ENCODE data around the gene TNS3.
"Not testable (repeated sequence)": the region's sequence is repeated elsewhere in the genome, so short reads cannot be mapped to it uniquely, and the experiment has no call there.

The TNS3 gene

DNA sequence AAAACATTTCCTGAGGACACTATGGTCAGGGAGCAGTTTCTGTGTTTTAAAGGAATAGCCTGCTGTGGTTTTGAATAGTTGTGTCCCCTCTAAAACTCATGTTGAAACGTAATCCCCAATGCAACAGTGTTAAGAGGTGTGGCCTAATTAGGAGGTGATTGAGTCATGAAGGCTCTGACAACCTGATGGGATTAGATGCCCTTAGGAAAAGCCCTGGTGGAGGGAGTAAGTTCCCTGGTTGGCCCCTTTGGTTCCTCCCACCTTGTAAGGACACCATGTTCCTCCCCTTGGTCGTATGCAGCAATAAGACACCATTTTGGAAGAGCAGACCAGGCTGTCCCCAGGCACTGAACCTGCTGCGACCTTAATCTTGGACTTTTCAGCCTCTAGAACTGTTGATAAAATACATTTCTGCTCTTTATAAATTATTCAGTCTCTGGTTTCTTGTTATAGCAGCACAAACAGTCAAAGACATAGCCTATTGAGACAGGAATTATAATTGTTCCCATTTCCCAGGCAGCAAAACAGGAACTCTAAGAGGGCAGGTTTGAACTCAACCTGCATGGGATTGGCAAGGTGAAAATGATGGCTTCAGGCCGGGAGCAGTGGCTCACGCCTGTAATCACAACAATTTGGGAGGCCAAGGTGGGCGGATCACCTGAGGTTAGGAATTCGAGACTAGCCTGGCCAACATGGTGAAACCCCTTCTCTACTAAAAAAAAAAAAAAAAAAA is 20.5 kb upstream of the TNS3 start:
- DNase-seq, result no peak

DNA sequence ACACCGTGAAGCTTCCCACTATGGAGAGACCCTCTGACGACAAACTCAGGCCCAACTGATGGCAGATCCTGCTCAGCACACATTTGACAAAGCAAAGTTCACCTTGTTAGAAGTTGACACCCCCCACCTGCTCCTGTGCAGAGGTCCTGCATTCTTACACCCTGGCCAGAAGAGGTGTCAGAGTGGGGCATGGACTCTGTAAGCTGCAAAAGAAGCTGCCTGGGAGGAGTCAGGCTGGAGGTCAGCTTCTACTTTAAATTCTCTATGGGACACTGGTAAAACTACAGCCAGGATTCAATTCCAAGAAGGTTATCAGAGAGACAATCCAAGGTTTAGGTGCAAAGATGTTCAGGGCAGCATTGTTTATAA is 20.0 kb upstream of the TNS3 start:
- no peak for DNase-seq

DNA sequence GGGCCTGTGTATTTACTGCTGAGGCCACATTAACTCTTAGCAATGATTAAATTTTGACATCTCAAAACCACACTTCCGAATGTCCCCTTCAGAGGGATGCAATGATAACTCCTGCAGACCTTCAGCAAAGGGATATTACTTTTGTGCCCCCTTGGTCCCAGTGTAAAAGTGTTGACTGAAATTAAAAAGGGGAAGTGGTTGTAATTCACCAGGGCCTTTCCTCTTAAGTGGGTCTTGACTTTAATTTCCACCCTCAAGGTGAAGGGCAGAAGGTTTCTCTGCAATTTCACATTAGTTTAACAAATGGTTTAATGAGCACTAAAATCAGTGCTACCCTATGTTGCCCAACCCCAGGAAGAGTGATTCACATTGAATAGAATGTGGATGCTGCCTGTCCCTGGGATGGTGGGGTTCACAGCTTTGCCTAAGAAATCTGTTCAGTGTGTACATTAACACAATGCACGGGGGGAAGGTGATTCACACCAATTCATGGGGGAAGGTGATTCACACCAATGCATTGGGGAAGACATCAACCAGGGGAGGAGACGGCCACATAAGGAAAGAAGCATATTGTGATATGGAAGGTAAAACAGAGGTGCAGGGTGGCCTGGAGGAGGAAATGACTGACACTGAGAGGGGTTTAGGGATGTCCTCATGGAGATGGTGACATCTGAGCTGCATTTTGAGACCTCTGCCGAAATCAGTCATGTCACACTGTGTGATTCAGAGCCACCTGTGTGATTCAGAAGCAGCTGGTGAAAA is 19.4 kb upstream of the TNS3 start:
- no peak for DNase-seq

DNA sequence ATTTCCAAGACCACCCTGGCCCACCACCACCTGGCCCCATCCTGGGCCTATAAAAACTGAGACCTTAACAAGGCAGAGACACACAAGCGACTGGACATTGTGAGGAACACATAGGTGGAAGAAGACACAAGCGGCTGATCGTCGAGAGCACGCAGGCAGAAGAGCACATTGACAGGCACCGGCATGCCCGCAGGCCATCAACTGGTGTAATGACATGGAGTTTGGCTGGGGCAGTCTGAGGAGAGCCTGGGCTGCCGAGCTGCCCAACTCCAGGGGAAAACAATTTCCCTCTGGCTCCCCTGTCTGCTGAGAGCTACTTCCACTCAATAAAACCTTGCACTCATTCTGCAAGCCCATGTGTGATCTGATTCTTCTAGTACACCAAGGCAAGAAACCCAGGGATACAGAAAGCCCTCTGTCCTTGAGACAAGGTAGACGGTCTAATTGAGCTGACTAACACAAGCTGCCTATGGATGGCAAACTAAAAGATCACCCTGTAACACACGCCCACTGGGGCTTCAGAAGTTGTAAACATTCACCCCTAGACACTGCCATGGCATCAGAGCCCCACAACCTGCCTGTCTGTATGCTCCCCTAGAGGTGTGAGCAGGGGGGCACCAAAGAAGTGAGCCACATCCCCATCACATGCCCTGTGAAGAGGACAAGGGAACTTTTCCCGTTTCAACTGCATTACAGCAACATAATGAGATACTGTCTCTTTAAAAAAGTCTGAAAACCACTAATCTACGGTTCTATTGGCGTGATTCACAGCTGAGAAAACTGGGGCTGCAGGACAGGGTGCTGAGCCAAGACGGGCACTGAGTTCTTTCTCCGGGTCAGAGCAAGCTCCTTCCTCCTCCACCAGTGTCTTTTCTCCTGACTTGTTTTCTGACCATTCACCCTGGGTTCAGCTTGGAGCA is 18.5 kb upstream of the TNS3 start:
- no peak for DNase-seq

DNA sequence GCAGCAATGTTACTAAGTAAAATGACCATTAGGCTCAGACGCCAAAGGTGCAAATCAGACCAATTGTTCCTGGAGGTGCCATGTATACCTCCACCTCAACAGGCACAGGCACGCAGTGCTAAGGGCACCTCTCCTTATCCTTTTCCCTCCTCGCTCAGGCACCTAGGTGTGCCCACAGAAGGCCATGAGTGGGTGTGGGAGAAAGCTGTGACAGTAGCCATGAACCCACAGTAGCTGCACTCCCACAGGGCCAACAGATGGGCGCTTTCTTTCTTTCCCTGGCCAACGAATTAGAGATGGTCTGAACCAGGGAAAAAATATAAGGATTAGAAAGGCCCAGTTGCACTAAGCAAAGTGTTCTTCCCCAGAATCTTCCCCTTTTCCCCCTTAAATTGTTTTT is 15.5 kb upstream of the TNS3 start:
- DNase-seq, result no peak

DNA sequence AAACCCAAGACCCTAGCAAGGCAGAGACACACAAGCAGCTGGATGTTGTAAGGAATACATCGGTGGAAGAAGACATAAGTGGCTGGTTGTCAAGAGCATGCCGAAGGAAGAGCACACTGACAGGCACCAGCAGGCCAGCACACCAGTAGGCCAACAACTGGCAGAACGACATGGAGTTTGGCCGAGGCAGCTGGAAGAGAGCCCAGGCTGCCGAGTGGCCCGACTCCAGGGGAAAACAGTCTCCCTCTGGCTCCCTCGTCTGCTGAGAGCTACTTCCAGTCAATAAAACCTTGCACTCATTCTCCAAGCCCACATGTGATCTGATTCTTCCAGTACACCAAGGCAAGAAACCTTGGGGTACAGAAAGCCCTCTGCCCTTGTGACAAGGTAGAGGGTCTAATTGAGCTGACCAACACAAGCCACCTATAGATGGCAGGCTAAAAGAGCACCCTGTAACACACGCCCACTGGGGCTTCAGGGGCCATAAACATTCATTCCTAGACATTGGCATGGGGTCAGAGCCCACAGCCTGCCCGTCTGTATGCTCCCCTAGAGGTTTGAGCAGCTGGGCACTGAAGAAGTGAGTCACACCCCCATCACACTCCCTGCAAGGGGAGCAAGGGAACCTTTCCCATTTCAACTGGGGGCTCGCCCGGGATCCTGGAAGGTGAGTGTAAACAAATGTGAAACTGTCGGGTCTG is 14.7 kb upstream of the TNS3 start:
- no peak for DNase-seq

DNA sequence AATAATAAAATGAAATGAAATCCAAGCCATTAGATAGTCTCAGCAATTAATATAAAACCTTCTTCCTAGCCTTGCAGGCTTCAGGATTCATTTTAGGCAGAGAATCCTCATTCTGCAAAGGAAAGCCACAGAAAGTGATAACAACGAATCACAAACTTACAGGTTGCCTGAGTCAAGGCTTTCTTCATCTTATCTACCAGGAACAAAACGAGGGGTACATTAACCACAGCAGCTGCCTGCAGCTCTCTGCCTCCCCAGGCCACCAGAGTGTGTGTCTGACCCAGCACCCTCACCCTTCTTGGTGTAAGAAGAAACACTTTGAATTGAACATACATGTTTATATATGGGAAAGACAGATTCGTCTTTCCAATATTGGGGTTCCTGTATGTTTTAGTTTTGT is 12.5 kb upstream of the TNS3 start:
- no peak for DNase-seq

DNA sequence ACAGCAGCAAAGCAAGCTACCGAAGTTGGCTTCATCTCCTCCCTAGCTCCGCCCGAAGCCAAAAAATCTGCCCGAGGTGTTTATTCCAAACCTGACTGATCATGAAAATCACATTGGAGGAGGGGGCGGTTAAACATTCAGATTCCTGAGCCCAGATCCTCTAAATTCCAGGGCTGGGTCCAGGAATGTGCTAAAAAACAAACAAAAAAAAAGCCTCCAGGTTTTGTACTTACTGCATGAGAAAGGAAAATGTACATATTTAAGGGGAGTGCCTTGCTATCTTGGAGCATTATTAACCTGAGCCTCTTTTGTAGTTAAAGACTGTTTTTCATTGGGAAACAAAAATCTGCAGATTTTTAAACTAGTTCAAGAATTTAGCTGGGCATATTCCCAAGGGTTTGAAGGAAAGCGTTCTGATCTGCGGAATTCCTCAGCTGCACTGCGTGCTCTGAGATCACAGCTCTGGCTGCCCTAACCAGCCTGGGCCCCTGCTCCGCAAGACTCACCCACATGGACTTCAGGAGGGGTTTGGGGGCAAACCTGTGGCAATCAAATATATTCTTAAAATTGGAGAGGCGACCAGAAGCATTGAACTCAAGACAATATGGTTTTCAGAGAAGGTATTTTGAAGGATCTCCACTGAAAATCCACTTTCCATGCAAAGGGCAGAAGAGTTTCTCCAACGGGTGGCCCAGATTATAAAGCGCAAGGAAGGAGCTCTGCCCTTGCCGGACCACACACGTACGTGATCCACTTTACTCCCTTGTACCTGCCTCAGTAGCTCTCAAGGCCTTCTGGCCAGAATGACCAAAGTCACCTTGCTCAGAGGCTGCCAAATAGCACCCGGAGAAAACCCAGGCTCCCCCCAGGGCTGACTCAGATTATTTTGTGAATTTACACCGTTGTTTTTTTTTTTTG is 10.0 kb upstream of the TNS3 start:
- DNase-seq, result no peak

DNA sequence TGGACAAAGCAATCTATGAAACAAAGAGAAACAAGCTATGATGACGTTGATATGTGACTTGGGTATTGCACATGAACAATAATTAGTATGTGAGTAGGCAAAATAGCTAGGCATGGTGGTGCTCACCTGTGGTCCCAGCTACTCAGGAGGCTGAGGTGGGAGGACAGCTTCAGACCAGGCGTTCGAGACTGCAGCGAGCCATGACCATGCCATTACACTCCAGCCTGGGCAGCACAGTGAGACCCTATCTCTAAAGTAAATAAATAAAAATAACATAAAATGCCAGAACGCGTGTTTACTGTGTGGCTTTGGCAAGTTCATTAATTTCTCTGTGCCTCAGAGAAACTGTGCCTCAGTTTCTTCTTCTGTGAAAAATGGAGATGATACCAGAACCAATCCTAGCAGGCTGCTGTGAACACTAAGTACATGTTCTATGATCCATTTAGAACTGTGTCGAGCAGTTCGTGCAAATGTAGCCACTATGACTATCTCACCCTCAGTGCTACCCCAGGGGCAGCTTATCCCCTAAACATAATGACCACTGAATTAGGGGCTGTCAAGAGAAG is 9.3 kb upstream of the TNS3 start:
- DNase-seq, result no peak

DNA sequence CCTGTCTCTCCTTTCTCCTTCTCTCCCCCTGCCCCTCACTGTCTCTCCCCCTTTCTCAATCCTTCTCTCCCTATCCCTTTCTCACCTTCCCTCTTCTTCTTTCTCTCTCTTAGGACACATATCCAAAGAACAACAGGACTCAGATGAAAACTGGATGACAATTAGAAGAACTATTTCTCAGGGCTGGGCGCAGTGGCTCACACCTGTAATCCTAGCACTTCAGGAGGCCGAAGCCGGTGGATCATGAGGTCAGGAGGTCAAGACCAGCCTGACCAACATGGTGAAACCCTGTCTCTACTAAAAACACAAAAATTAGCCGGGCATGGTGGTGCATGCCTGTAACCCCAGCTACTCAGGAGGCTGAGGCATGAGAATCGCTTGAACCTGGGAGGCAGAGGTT is 8.3 kb upstream of the TNS3 start:
- not testable (repeated sequence) for DNase-seq

DNA sequence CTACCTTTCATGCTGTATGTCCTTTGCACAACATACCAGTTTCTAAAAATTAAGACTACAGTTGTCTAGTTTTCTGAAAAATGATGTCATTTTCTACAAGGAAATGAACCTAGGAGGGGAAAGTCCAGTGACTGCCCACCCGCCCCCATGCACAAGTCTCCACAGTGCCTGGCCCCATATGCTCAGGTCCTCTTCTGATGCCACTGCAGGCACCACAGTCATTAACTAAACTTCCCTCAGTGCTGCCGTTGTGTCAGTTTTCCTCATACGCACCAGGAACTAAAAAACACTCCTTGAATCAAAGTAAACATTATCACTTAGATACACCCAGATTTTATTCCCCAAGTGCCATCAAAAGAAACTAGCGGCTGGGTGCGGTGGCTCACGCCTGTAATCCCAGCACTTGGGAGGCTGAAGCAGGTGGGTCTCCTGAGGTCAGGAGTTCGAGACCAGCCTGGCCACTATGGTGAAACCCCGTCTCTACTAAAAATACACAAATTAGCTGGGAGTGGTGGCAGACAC is 6.9 kb upstream of the TNS3 start:
- no peak for DNase-seq

DNA sequence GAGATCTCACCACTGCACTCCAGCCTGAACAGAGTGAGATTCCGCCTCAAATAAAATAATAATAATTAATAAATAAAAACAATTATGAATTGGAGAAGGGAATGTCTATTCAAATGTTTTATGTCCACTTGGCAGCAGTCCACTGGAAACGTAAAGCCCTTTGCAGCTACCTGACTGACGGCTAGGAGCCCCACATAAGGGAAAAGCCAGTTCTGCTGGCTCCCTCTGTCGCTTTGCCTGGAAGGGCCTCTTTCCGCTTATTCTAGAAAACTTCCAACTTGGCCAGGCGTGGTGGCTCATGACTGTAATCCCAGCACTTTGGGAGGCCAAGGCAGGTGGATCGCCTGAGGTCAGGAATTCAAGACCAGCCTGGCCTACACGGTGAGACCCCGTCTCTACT is 6.1 kb upstream of the TNS3 start:
- DNase-seq, result no peak

DNA sequence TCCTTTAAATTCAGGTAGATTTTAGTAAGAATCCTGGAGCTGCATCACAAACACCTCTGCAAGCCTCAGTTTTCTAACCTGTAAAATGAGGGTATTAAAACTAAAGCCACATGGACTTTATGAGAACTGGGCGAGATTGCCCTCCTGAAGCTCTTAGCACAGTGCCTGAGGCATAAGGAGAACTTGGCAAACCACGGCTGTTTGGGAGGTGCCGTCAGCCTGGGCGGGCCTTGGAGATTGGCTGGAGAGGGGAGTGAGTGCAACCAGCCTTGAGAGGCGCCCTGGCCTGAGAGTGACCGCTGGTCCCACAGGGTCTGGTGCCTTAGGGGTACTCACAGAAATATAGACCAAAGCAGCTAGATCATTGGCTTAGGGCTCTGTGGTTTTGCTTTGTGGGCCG is 5.4 kb upstream of the TNS3 start:
- no peak for DNase-seq

DNA sequence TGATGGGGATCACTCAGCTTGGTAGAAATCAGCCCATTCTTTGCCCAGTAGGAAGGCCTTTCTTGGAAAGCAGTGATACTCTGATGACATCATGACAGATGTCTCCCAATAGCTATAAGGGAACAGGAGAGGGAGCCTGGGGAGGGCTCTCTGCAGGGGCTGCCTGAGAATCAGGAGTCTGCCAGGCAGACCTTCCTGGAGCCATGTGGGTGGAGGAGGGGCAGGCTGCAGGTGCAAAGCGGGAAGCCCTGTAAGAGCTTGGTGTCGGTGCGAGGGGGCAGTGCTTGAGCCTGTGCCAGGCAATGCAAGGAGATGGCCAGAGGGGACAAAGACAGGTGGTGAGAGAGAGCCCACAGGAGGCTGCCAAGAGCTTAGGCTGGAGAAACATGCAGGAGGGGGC is 5.0 kb upstream of the TNS3 start:
- peak; percentile 38 for DNase-seq

DNA sequence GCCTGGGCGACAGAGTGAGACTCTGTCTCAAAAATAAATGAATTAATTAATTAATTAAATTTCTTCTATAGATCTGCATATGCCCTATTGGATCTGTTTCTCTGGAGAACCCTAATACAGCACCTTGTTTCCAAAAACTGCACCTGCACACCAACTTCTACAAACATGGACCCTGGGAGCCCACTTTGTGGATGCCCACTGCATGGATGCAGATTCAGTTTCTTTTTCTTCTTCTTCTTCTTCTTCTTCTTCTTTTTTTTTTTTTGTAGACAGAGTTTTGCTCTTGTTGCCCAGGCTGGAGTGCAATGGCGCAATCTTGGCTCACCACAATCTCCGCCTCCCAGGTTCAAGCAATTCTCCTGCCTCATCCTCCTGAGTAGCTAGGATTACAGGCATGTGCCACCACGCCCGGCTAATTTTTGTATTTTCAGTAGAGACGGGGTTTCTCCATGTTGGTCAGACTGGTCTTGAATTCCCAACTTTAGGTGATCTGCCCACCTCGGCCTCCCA is 4.3 kb upstream of the TNS3 start:
- not testable (repeated sequence) for DNase-seq

DNA sequence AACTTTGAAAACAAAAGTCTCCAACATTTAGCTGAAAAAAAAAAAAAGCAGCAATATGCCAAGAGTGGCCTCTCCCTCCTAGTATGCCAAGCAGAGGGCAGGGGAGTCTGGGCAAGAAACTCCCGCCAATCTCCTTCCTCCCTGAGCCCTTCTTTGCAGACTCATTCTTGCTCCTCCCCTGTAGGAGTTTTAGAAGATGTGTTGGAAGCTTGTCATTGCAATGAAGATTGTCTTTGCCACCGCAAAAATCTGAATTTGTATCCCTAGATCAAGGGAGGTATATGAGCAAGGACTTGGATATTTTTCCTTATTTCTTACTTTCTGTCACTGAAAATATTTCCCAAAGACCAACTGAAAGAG is 2.6 kb upstream of the TNS3 start:
- no peak for DNase-seq

DNA sequence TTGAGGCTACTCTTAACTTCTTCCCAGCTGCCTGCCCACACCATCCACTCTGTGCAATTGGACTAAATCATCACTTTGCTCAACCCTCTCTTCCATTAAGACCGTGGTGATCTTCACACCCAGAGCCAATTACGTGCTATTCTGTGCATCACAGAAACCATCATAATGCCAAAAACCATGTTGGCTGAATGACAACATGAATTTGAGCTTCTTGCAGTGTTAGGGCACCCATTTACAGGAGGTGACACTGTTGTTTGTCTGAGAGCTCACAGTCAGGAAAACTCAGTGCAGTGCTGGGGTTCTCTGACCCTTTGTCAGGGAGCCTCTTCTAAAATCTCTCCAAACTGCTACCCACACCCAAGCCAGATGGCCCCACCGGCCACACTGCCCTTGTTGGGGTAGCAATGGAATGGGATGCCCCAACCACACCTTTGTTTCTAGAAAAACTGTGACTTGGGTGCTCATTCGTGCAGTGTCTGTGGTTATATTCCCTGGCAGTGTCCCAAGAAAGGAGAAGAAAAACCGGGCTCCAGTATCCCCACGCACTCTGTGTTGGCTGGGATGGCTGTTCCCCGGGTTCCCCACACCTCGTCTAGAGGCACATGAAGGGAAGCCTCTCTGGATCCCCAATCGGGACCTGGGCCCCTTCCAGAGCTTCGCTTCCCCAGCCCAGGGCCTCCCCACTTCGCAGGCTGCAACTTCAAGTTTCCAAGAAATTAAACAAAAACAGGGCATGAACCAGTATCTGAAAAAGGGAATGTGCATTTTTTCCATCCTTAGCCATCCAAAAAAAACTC is 2.0 kb upstream of the TNS3 start:
- no peak for DNase-seq

DNA sequence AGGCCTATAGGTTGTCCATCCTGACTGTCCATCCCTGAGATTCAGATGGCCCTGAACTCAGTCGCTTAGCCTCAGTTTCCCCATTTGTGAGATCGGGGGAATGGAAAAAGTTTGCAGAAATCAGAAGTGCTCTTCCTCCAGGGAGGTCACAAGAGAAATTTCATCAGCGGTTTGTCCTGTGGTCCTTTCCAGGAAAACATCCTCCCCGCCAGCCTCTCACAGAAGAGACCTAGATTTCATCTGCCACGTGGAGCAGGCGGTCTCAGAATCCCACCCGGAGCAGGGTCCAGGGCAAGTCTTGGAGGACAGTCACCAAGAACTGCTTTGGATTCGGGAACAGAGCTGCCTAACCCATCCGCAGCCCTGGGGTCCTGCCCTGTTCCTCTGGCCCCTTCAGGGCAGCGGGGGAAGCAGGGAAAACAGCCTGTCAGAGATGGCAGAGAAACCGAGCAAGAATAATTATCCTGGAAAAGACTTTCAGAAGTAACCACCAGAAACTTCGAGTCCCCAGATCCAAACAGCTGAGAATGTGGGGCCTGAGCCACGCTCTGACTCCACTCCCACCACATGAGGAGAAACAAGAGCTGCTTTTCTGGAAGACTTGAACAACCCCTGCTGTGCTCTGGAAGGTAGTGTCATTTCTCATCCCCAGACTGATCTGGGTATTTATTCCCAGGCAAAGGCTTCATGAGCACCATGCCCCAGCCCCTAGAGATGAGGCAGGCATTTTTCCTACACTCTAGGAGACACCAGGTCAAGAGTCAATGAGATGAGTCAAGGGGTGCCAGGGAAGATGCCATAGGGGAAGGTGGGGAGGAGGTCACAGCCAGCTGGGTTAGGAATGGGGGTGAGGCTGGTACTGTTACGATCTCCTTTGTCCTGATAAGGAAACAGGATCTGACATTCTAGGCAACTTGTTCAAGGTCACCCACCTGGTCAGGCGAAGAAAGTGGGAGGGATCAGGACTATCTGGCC is 1.1 kb upstream of the TNS3 start:
- DNase-seq, result no peak

DNA sequence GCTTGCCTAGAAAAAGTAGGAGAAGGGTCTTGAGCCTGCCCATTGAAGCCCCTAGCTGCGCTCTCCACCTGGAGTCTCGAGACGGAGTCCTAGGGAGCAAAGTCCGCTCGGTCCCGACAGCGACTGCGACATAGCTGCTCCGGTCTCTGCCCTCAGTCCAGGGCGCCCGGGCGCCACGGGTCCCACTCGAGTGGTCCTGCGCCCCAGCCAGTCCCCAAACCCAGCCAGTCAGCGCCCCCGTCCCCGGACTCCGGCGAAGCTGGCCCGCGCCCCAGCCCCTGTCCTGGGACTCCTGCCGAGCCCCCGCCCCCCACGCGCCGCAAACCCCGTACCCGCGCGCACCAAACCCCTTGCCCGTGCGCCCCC is 490 bp downstream of the TNS3 start:
- DNase-seq, result no peak

Data from NCI-H1092 treated with DMSO at 0.1 percent for 48 hours (cell line).